ENCODE data around the gene GNA14. TPM values are rescaled to one million over a fixed set of nuclear protein-coding genes. Genes with fewer than 3 reads are reported as not detected.
A peak's percentile ranks its signal among the peaks of the same experiment; 100 is the strongest.
"Not testable (repeated sequence)": the region's sequence is repeated elsewhere in the genome, so short reads cannot be mapped to it uniquely, and the experiment has no call there.

Gene GNA14
- total RNA-seq, 6 experiments from 2014 or later, result 2.3 to 4.2 (median 3.8) TPM

- ATAC-seq, result peak in 1 of 4 donors; percentile 16
- no peak overlapping the region for H3K4me3 ChIP-seq
- no peaks in the 10 kb centered on the region for H3K27me3 ChIP-seq
- TF ChIP-seq CTCF (IDR thresholded peaks at IDR 0.05), result no peak
- no peak for TF ChIP-seq POLR2A (IDR thresholded peaks at IDR 0.05)
- H3K4me1 ChIP-seq, result no peaks in the 10 kb centered on the region
- H3K9me3 ChIP-seq, result no peaks in the 10 kb centered on the region
- H3K36me3 ChIP-seq, result peaks cover 0 to 4% (median 0%) of the 10 kb centered on the region in 4 donors
- no peak overlapping the region for H3K27ac ChIP-seq
- DNase-seq, result no peak
- 54% methylated on average over 5 of the region's 5 CpGs for WGBS (ENCODE audit: insufficient coverage, low coverage, low lambda C conversion rate, missing lambda C conversion rate)
- intact Hi-C loops (cut with DNase I), result no loop called here
These were observed 230.6 kb downstream of the GNA14 start for GRCh38 chr9:77417566-77417965.

GRCh38 chr9:77408521-77408920, 239.6 kb downstream of the GNA14 start:
- H3K27ac ChIP-seq; intact Hi-C loops (cut with DNase I); H3K4me1 ChIP-seq; H3K4me3 ChIP-seq; DNase-seq; H3K9me3 ChIP-seq; H3K27me3 ChIP-seq; ATAC-seq: not testable (repeated sequence)
- 100% methylated on average over 1 of the region's 9 CpGs for WGBS (ENCODE audit: insufficient coverage, low coverage, low lambda C conversion rate, missing lambda C conversion rate)
- H3K36me3 ChIP-seq, result peaks cover 0 to 22% (median 2%) of the 10 kb centered on the region in 4 donors

- DNase-seq (no peak), ATAC-seq (no peak)
- H3K36me3 ChIP-seq, result peaks cover 0 to 21% (median 2%) of the 10 kb centered on the region in 4 donors
- H3K27ac ChIP-seq, result no peak overlapping the region
- no peak overlapping the region for H3K4me3 ChIP-seq
- intact Hi-C loops (cut with DNase I), result no loop called here
- no peaks in the 10 kb centered on the region for H3K27me3 ChIP-seq
- TF ChIP-seq POLR2A (IDR thresholded peaks at IDR 0.05) (no peak), CTCF (IDR thresholded peaks at IDR 0.05) (no peak)
- H3K4me1 ChIP-seq, result no peaks in the 10 kb centered on the region
- no peaks in the 10 kb centered on the region for H3K9me3 ChIP-seq
- 89% methylated on average over 4 of the region's 4 CpGs for WGBS (ENCODE audit: insufficient coverage, low coverage, low lambda C conversion rate, missing lambda C conversion rate)
These were observed 244.9 kb downstream of the GNA14 start for GRCh38 chr9:77403239-77403638.

GRCh38 chr9:77402286-77402685, 245.8 kb downstream of the GNA14 start:
- intact Hi-C loops (cut with DNase I), result no loop called here
- ATAC-seq (no peak), DNase-seq (no peak)
- no peak overlapping the region for H3K4me3 ChIP-seq
- H3K27me3 ChIP-seq, result no peaks in the 10 kb centered on the region
- no peaks in the 10 kb centered on the region for H3K4me1 ChIP-seq
- peaks cover 0 to 12% (median 2%) of the 10 kb centered on the region in 4 donors for H3K36me3 ChIP-seq
- no peaks in the 10 kb centered on the region for H3K9me3 ChIP-seq
- 85% methylated on average over 2 of the region's 2 CpGs for WGBS (ENCODE audit: insufficient coverage, low coverage, low lambda C conversion rate, missing lambda C conversion rate)
- no peak overlapping the region for H3K27ac ChIP-seq
- no peak for TF ChIP-seq POLR2A (IDR thresholded peaks at IDR 0.05)
- no peak for TF ChIP-seq CTCF (IDR thresholded peaks at IDR 0.05)

- Histone ChIP-seq H3K36me3 (no peaks in the 10 kb centered on the region), H3K27ac (no peak overlapping the region), H3K4me1 (no peaks in the 10 kb centered on the region), H3K27me3 (no peaks in the 10 kb centered on the region), H3K4me3 (no peak overlapping the region), H3K9me3 (no peaks in the 10 kb centered on the region)
- intact Hi-C loops (cut with DNase I), result no loop called here
- DNase-seq (no peak), ATAC-seq (no peak)
- 86% methylated on average over 1 of the region's 1 CpG for WGBS (ENCODE audit: insufficient coverage, low coverage, low lambda C conversion rate, missing lambda C conversion rate)
- TF ChIP-seq POLR2A (IDR thresholded peaks at IDR 0.05) (no peak), CTCF (IDR thresholded peaks at IDR 0.05) (no peak)
These were observed 248.2 kb downstream of the GNA14 start for GRCh38 chr9:77399964-77400363.

- H3K27ac ChIP-seq; H3K4me3 ChIP-seq; DNase-seq; H3K9me3 ChIP-seq; H3K4me1 ChIP-seq; ATAC-seq; H3K27me3 ChIP-seq; H3K36me3 ChIP-seq; intact Hi-C loops (cut with DNase I): not testable (repeated sequence)
- WGBS (ENCODE audit: insufficient coverage, low coverage, low lambda C conversion rate, missing lambda C conversion rate), result 97% methylated on average over 9 of the region's 9 CpGs
These were observed 249.5 kb downstream of the GNA14 start for GRCh38 chr9:77398581-77398980.

Data from right lobe of liver (tissue), 6 donors.